Measurements from ENCODE around the gene PKP1. TPM values are rescaled to one million over a fixed set of nuclear protein-coding genes. Genes with fewer than 3 reads are reported as not detected.

Gene PKP1
- total RNA-seq, 1 donor from 2014 or later: 2.2 TPM

DNA sequence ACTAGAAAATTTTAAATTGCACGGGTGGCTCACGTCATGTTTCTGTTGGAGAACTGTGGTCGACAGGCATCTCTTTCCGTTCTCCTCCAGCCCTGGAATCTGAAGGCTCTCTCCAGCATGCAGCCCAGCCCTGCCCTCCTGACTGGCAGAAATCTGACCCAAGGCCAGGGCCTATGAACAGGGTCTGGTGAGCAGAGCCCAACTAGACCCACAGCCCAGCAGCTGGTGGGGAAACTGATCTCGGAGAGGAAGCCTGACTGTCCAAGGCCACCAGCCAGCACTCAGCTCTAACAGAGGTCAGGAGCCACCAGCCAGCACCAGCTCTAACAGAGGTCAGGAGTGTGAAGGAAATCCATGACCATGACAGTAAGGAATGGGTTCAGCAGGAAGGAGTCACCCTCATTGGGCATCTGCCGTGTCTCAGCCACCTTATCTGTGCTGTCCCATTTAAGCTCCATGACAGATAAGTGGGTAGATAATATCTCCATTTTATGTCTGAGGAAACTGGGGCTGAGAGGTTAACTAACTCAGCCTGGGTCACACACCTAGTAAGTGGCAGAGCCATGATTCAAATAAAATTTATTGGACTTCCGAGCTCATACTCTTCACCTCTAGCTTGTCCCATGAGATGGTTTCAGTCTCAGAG, 20.2 kb upstream of the PKP1 start:
- Histone ChIP-seq H3K4me1 (peaks cover 12% of the 10 kb centered on the region), H3K27me3 (ENCODE audit: low read depth) (peaks cover 20% of the 10 kb centered on the region), H3K9me3 (no peaks in the 10 kb centered on the region), H3K36me3 (no peaks in the 10 kb centered on the region), H3K27ac (no peak overlapping the region), H3K4me3 (no peak overlapping the region)
- TF ChIP-seq CTCF (IDR thresholded peaks at IDR 0.05): no peak
- no peak for DNase-seq
- intact Hi-C loops (cut with DNase I): no loop called here
- ATAC-seq: no peak

- intact Hi-C loops (cut with DNase I): no loop called here
- H3K27ac ChIP-seq: no peak overlapping the region
Measured at GRCh38 chr1:201264072-201264471, 19.2 kb upstream of the PKP1 start.

GRCh38 chr1:201264554-201264953, 18.8 kb upstream of the PKP1 start:
- TF ChIP-seq CTCF (IDR thresholded peaks at IDR 0.05): no peak
- Histone ChIP-seq H3K4me3 (no peak overlapping the region), H3K27me3 (ENCODE audit: low read depth) (peaks cover 13% of the 10 kb centered on the region), H3K36me3 (no peaks in the 10 kb centered on the region), H3K27ac (no peak overlapping the region), H3K9me3 (no peaks in the 10 kb centered on the region), H3K4me1 (peaks cover 8% of the 10 kb centered on the region)
- ATAC-seq (no peak), DNase-seq (no peak)
- intact Hi-C loops (cut with DNase I): no loop called here

More at GRCh38 chr1:201264072-201264471, 19.2 kb upstream of the PKP1 start:
- Histone ChIP-seq H3K36me3 (no peaks in the 10 kb centered on the region), H3K4me1 (peaks cover 12% of the 10 kb centered on the region), H3K4me3 (no peak overlapping the region), H3K27me3 (ENCODE audit: low read depth) (peaks cover 17% of the 10 kb centered on the region), H3K9me3 (no peaks in the 10 kb centered on the region)
- DNase-seq (no peak), ATAC-seq (no peak)
- TF ChIP-seq CTCF (IDR thresholded peaks at IDR 0.05): no peak

GRCh38 chr1:201265756-201266155, 17.6 kb upstream of the PKP1 start:
- intact Hi-C loops (cut with DNase I): no loop called here
- TF ChIP-seq CTCF (IDR thresholded peaks at IDR 0.05): no peak
- H3K4me3 ChIP-seq: no peak overlapping the region
- no peak for DNase-seq
- no peak for ATAC-seq
- peaks cover 5% of the 10 kb centered on the region for H3K27me3 ChIP-seq (ENCODE audit: low read depth)
- no peaks in the 10 kb centered on the region for H3K4me1 ChIP-seq
- no peaks in the 10 kb centered on the region for H3K9me3 ChIP-seq
- no peak overlapping the region for H3K27ac ChIP-seq
- H3K36me3 ChIP-seq: no peaks in the 10 kb centered on the region

- no peak for TF ChIP-seq CTCF (IDR thresholded peaks at IDR 0.05)
- intact Hi-C loops (cut with DNase I): no loop called here
- no peaks in the 10 kb centered on the region for H3K4me1 ChIP-seq
- H3K27ac ChIP-seq: no peak overlapping the region
- DNase-seq (no peak), ATAC-seq (no peak)
- H3K27me3 ChIP-seq (ENCODE audit: low read depth): peaks cover 5% of the 10 kb centered on the region
- no peaks in the 10 kb centered on the region for H3K36me3 ChIP-seq
- H3K4me3 ChIP-seq: no peak overlapping the region
- no peaks in the 10 kb centered on the region for H3K9me3 ChIP-seq
Measured at GRCh38 chr1:201266276-201266675, 17.0 kb upstream of the PKP1 start.

Data from lower lobe of right lung (tissue), 2 donors.